HG02610 (cell line): ENCODE data around the gene ASAP2.

Experiments
- ATAC-seq: cut with Tn5 transposase; IDR thresholded peaks from one replicate; pipeline ENCODE4 v1.9.1; 2021; ENCODE audit warnings: mild to moderate bottlenecking, moderate library complexity; ENCODE audit not compliant: unreplicated experiment

ASAP2 gene

GRCh38 chr2:9179572-9180201 is 26.9 kb upstream of the ASAP2 start:
- no peak for ATAC-seq

GRCh38 chr2:9184361-9184760 is 22.3 kb upstream of the ASAP2 start:
- ATAC-seq: no peak

- ATAC-seq: no peak
These were observed 18.9 kb upstream of the ASAP2 start for GRCh38 chr2:9187620-9188214.

- no peak for ATAC-seq
These were observed 17.8 kb upstream of the ASAP2 start for GRCh38 chr2:9188823-9189222.

- no peak for ATAC-seq
These were observed 16.7 kb upstream of the ASAP2 start for GRCh38 chr2:9189901-9190300.

- no peak for ATAC-seq
These were observed 15.6 kb upstream of the ASAP2 start for GRCh38 chr2:9191041-9191481.

- ATAC-seq: no peak
These were observed 13.9 kb upstream of the ASAP2 start for GRCh38 chr2:9192712-9193111.

GRCh38 chr2:9194352-9194751 is 12.3 kb upstream of the ASAP2 start:
- ATAC-seq: no peak

GRCh38 chr2:9196637-9197036 is 10.0 kb upstream of the ASAP2 start:
- ATAC-seq: no peak

- ATAC-seq: no peak
These were observed 8.7 kb upstream of the ASAP2 start for GRCh38 chr2:9197916-9198315.

- ATAC-seq: no peak
These were observed 6.6 kb upstream of the ASAP2 start for GRCh38 chr2:9199716-9200632.

GRCh38 chr2:9200633-9201015 is 6.0 kb upstream of the ASAP2 start:
- no peak for ATAC-seq

- no peak for ATAC-seq
These were observed 5.3 kb upstream of the ASAP2 start for GRCh38 chr2:9201185-9201891.

GRCh38 chr2:9203006-9203405 is 3.6 kb upstream of the ASAP2 start:
- ATAC-seq: no peak

- ATAC-seq: no peak
These were observed 2.7 kb upstream of the ASAP2 start for GRCh38 chr2:9203876-9204275.

- ATAC-seq: no peak
These were observed 1.7 kb upstream of the ASAP2 start for GRCh38 chr2:9204939-9205338.

- no peak for ATAC-seq
These were observed 1.1 kb upstream of the ASAP2 start for GRCh38 chr2:9205486-9205885.

GRCh38 chr2:9206991-9207640 is 504 bp downstream of the ASAP2 start:
- no peak for ATAC-seq

GRCh38 chr2:9207641-9208311 is 1.2 kb downstream of the ASAP2 start:
- ATAC-seq: no peak

- no peak for ATAC-seq
These were observed 2.3 kb downstream of the ASAP2 start for GRCh38 chr2:9208875-9209274.
